PC-9 (cell line): ENCODE measurements around the gene DNAI4. TPM values are rescaled to one million over a fixed set of nuclear protein-coding genes. Genes with fewer than 3 reads are reported as not detected.

Experiments
- BruUV-seq: library from RNA; stranded (reverse); fragments of 400-500 nt; replicated peaks from 2 replicates; lab custom pipeline; 2021; lab: Mats Ljungman, UMichigan
- CTCF ChIA-PET: fragments of 300-600 bp; sonication (Branson Sonifier 250); formaldehyde crosslinking; loops from one replicate; lab custom pipeline; 2022; ENCODE audit warnings: antibody characterized with exemption; lab: Charles Lee
- POLR2A ChIA-PET: fragments of 300-600 bp; sonication (Branson Sonifier 250); formaldehyde crosslinking; loops from one replicate; lab custom pipeline; 2022; ENCODE audit warnings: antibody characterized with exemption; ENCODE audit not compliant: unreplicated experiment; lab: Charles Lee
- DNase-seq, 2 experiments: peaks; one replicate each; pipeline versions ENCODE4 v3.0.0 to v3.0.0-alpha.2; 2015 to 2022; ENCODE audit warnings: mixed read lengths in 1 of 2
- H2AFZ ChIP-seq: fragments of 200-600 bp; sonication (generic); 2 replicates; pipeline ENCODE4 v1.8.1; 2017; ENCODE audit warnings: antibody characterized with exemption
- H3F3A ChIP-seq: fragments of 200-600 bp; sonication (generic); 2 replicates; pipeline ENCODE4 v1.8.1; 2017; ENCODE audit warnings: antibody characterized with exemption, mild to moderate bottlenecking, low read depth; ENCODE audit not compliant: insufficient read depth
- H3K27ac ChIP-seq: fragments of 200-600 bp; sonication (generic); 2 replicates; pipeline ENCODE4 v1.6.1; 2016; ENCODE audit warnings: mixed run types
- H3K27me3 ChIP-seq: fragments of 200-600 bp; sonication (generic); 2 replicates; pipeline ENCODE4 v1.6.1; 2016; ENCODE audit warnings: low read depth, mixed run types; ENCODE audit not compliant: insufficient read depth
- H3K36me3 ChIP-seq: fragments of 200-600 bp; sonication (generic); 2 replicates; pipeline ENCODE4 v1.6.1; 2016; ENCODE audit warnings: low read depth, mixed run types
- H3K4me1 ChIP-seq: fragments of 200-600 bp; sonication (generic); replicated peaks from 2 replicates; pipeline ENCODE4 v1.6.1; 2016; ENCODE audit warnings: mixed run types; ENCODE audit not compliant: insufficient read depth
- H3K4me2 ChIP-seq: fragments of 200-600 bp; sonication (generic); 2 replicates; pipeline ENCODE4 v1.6.1; 2017; ENCODE audit warnings: mixed run types
- H3K4me3 ChIP-seq: fragments of 200-600 bp; sonication (generic); 2 replicates; pipeline ENCODE4 v1.6.1; 2016; ENCODE audit warnings: mixed run types
- H3K79me2 ChIP-seq: fragments of 200-600 bp; sonication (generic); 2 replicates; pipeline ENCODE4 v1.6.1; 2017; ENCODE audit warnings: low read depth, mixed run types
- H3K9me2 ChIP-seq: fragments of 200-600 bp; sonication (generic); 2 replicates; pipeline ENCODE4 v1.8.1; 2017; ENCODE audit warnings: mild to moderate bottlenecking; ENCODE audit not compliant: insufficient read depth
- H3K9me3 ChIP-seq: fragments of 200-600 bp; sonication (generic); 2 replicates; pipeline ENCODE4 v1.8.1; 2016; ENCODE audit warnings: low read depth; ENCODE audit not compliant: insufficient read depth
- H4K20me1 ChIP-seq: fragments of 200-600 bp; sonication (generic); 2 replicates; pipeline ENCODE4 v1.8.1; 2017; ENCODE audit not compliant: insufficient read depth
- CTCF ChIP-seq: fragments of 200-600 bp; sonication (generic); conservative IDR thresholded peaks from 2 replicates; pipeline ENCODE4 v1.6.1; 2017; ENCODE audit warnings: mixed run types, antibody characterized with exemption, mild to moderate bottlenecking, moderate library complexity
- EZH2 ChIP-seq: fragments of 200-600 bp; sonication (generic); IDR thresholded peaks from 2 replicates; pipeline ENCODE4 v1.8.0; 2017; ENCODE audit warnings: antibody characterized with exemption, low read depth
- intact Hi-C: fragments of 100-400 bp; cut with micrococcal nuclease; formaldehyde crosslinking; loops from one replicate; pipeline ENCODE4 v1.10.0; 2022; ENCODE audit not compliant: unreplicated experiment
- total RNA-seq: library from RNA; stranded (reverse); gene quantifications from 2 replicates; pipeline ENCODE4 v1.2.3, GENCODE V29; 2021

The DNAI4 gene
- total RNA-seq, 1 experiment from 2014 or later, result 12.6 TPM

- H3K27ac ChIP-seq, result no peak overlapping the region
- H3F3A ChIP-seq, result no peaks in the 10 kb centered on the region
- H3K27me3 ChIP-seq, result no peaks in the 10 kb centered on the region
- H3K36me3 ChIP-seq, result no peaks in the 10 kb centered on the region
- ChIA-PET CTCF (no interaction called here), POLR2A (no interaction called here)
- TF ChIP-seq EZH2 (no peak), CTCF (no peak)
- 0 out of 2 replicates have a peak overlapping the region, but pooled peaks have one; percentile 17 for H2AFZ ChIP-seq
- H3K4me1 ChIP-seq, result no peaks in the 10 kb centered on the region
- no peak for DNase-seq
- H3K79me2 ChIP-seq, result no peaks in the 10 kb centered on the region
- no peaks in the 10 kb centered on the region for H3K9me2 ChIP-seq
- no peak overlapping the region for H3K4me3 ChIP-seq
- no peaks in the 10 kb centered on the region for H3K9me3 ChIP-seq
- intact Hi-C loops, result loop anchor here (5.0 to 10.0 kb wide), 3 partner anchors 225 to 733 kb away; no protein-coding TSS in a partner anchor
- peak overlapping the region; percentile 21; the same call in 1 of the 2 replicates for H3K4me2 ChIP-seq
- no peaks in the 10 kb centered on the region for H4K20me1 ChIP-seq
- no TSS peak for BruUV-seq
Measured at GRCh38 chr1:66769512-66770229, 155.0 kb downstream of the DNAI4 start.

- Histone ChIP-seq H3K4me3 (no peak overlapping the region), H3K79me2 (no peaks in the 10 kb centered on the region), H4K20me1 (no peaks in the 10 kb centered on the region), H3K36me3 (no peaks in the 10 kb centered on the region), H3K27ac (no peak overlapping the region), H3K9me2 (no peaks in the 10 kb centered on the region), H3F3A (no peaks in the 10 kb centered on the region), H3K9me3 (no peaks in the 10 kb centered on the region), H3K4me1 (no peaks in the 10 kb centered on the region), H2AFZ (no peak overlapping the region), H3K4me2 (no peak overlapping the region), H3K27me3 (no peaks in the 10 kb centered on the region)
- BruUV-seq, result no TSS peak
- CTCF ChIA-PET, result no interaction called here
- POLR2A ChIA-PET, result no interaction called here
- TF ChIP-seq CTCF (no peak), EZH2 (no peak)
- no peak for DNase-seq
- intact Hi-C loops, result loop anchor here (5.0 to 10.0 kb wide), 3 partner anchors 226 to 733 kb away; no protein-coding TSS in a partner anchor
Measured at GRCh38 chr1:66768965-66769364, 155.7 kb downstream of the DNAI4 start.

GRCh38 chr1:66767626-66768025 is 157.0 kb downstream of the DNAI4 start:
- no peaks in the 10 kb centered on the region for H3K27me3 ChIP-seq
- TF ChIP-seq CTCF, result no peak
- no peak for TF ChIP-seq EZH2
- H3K4me3 ChIP-seq, result no peak overlapping the region
- H3K36me3 ChIP-seq, result no peaks in the 10 kb centered on the region
- no peaks in the 10 kb centered on the region for H3F3A ChIP-seq
- H3K27ac ChIP-seq, result no peak overlapping the region
- no peaks in the 10 kb centered on the region for H3K4me1 ChIP-seq
- ChIA-PET POLR2A (no interaction called here), CTCF (no interaction called here)
- no TSS peak for BruUV-seq
- no peak overlapping the region for H2AFZ ChIP-seq
- H4K20me1 ChIP-seq, result no peaks in the 10 kb centered on the region
- H3K9me3 ChIP-seq, result no peaks in the 10 kb centered on the region
- intact Hi-C loops, result loop anchor here (5.0 to 10.0 kb wide), 3 partner anchors 227 to 735 kb away; no protein-coding TSS in a partner anchor
- H3K79me2 ChIP-seq, result no peaks in the 10 kb centered on the region
- H3K4me2 ChIP-seq, result no peak overlapping the region
- no peaks in the 10 kb centered on the region for H3K9me2 ChIP-seq
- DNase-seq, result no peak
